Sigmoid colon (tissue), 4 donors: ENCODE data around the gene MUCL3.

Source experiments
- POLR2AphosphoS5 ChIP-seq, 4 donors: sonication (generic); formaldehyde crosslinking; IDR thresholded peaks; one replicate each; pipeline ENCODE4 v1.6.1; 2017; ENCODE audit warnings: antibody characterized with exemption in 4 of 4
- TF ChIP-seq, protein P1 (sequence below), 4 experiments: fragments of 450-650 bp in 3 of 4; fragments of 200-600 bp in 1 of 4; IDR thresholded peaks; one replicate each; pipeline ENCODE4 v1.5.1; 2016 to 2019; ENCODE audit warnings: antibody characterized with exemption in 4 of 4, mild to moderate bottlenecking in 3 of 4, moderate library complexity in 2 of 4

DNA sequence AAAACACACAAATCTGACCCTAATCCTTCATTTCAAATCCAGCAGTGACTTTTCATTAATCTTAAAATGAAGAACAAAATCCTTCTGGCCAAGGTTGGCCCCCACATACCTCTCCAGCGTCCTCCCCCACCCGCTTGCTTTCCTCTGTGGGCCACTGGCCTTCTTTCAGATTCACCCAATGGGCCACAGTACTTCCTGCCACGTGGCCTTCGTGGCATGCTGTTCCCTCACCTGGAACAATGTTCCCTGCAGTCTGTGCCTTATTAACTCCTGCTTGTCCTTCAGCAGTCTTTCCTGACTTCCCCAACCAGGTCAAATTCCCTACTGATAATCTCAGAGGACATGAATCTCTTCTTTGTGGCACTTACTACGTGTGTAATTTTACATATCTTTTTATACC, 38.1 kb upstream of the MUCL3 start:
- TF ChIP-seq POLR2AphosphoS5 (IDR thresholded peaks at IDR 0.05): no peak
- TF ChIP-seq, protein P1, sequence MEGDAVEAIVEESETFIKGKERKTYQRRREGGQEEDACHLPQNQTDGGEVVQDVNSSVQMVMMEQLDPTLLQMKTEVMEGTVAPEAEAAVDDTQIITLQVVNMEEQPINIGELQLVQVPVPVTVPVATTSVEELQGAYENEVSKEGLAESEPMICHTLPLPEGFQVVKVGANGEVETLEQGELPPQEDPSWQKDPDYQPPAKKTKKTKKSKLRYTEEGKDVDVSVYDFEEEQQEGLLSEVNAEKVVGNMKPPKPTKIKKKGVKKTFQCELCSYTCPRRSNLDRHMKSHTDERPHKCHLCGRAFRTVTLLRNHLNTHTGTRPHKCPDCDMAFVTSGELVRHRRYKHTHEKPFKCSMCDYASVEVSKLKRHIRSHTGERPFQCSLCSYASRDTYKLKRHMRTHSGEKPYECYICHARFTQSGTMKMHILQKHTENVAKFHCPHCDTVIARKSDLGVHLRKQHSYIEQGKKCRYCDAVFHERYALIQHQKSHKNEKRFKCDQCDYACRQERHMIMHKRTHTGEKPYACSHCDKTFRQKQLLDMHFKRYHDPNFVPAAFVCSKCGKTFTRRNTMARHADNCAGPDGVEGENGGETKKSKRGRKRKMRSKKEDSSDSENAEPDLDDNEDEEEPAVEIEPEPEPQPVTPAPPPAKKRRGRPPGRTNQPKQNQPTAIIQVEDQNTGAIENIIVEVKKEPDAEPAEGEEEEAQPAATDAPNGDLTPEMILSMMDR (IDR thresholded peaks at IDR 0.05): no peak
